ENCODE data around the gene SF3B3. TPM values are rescaled to one million over a fixed set of nuclear protein-coding genes. Genes with fewer than 3 reads are reported as not detected.

SF3B3 gene
- total RNA-seq, 1 experiment from 2014 or later = 475 TPM

GRCh38 chr16:70576431-70577255, 53.0 kb downstream of the SF3B3 start:
- H3K27me3 Mint-ChIP-seq (ENCODE audit: low read depth) = no peaks in the 10 kb centered on the region
- TF ChIP-seq ZNF423 (CRISPR knock-in tag; IDR thresholded peaks at IDR 0.05) (no peak), E2F4 (CRISPR knock-in tag; IDR thresholded peaks at IDR 0.05; ENCODE audit: borderline replicate concordance, low read depth) (no peak), ZNF671 (CRISPR knock-in tag; IDR thresholded peaks at IDR 0.05) (0 out of 2 replicates have a peak, but pooled peaks have one; percentile 18), ZNF532 (CRISPR knock-in tag; IDR thresholded peaks at IDR 0.05; ENCODE audit: borderline replicate concordance) (peak; percentile 4; the same call in 1 of the 2 replicates), KAT7 (CRISPR knock-in tag; IDR thresholded peaks at IDR 0.05; ENCODE audit: borderline replicate concordance) (no peak), PRRX2 (CRISPR knock-in tag; IDR thresholded peaks at IDR 0.05) (peak; percentile 35; the same call in 1 of the 2 replicates), SP1 (CRISPR knock-in tag; conservative IDR thresholded peaks at IDR 0.05) (0 out of 2 replicates have a peak, but pooled peaks have one; percentile 38)
- ATAC-seq (peak; percentile 13), DNase-seq (ENCODE audit: low spot score) (no peak)
- no peaks in the 10 kb centered on the region for H3K9me3 Mint-ChIP-seq
- POLR2A ChIA-PET = no interaction called here
- H3K27ac Mint-ChIP-seq = peak overlapping the region; percentile 78
- H3K36me3 Mint-ChIP-seq = peaks cover 28% of the 10 kb centered on the region
- H3K4me3 Mint-ChIP-seq = no peak overlapping the region
- peaks cover 14% of the 10 kb centered on the region for H3K4me1 Mint-ChIP-seq
- CTCF ChIA-PET = interaction anchor here (0.7 to 1.7 kb wide), 2 partner anchors 36 to 78 kb away, joined by 3 to 12 read pairs; no protein-coding TSS in a partner anchor

GRCh38 chr16:70577256-70577698, 53.7 kb downstream of the SF3B3 start:
- H3K9me3 Mint-ChIP-seq = no peaks in the 10 kb centered on the region
- H3K27ac Mint-ChIP-seq = 0 out of 2 replicates have a peak overlapping the region, but pooled peaks have one; percentile 78
- no peak for TF ChIP-seq GRHL2 (CRISPR knock-in tag; IDR thresholded peaks at IDR 0.05; ENCODE audit: insufficient replicate concordance, severe bottlenecking)
- no peak for TF ChIP-seq NR3C1 (CRISPR knock-in tag; conservative IDR thresholded peaks at IDR 0.05; ENCODE audit: low read depth)
- no peak for TF ChIP-seq IRF2 (CRISPR knock-in tag; IDR thresholded peaks at IDR 0.05; ENCODE audit: borderline replicate concordance, low read depth)
- no peak; the same call in 1 of the 2 replicates for TF ChIP-seq MXD4 (CRISPR knock-in tag; IDR thresholded peaks at IDR 0.05; ENCODE audit: borderline replicate concordance)
- no peak for TF ChIP-seq ATF1 (CRISPR knock-in tag; IDR thresholded peaks at IDR 0.05)
- no peak for TF ChIP-seq ZBTB43 (CRISPR knock-in tag; IDR thresholded peaks at IDR 0.05)
- no peak for TF ChIP-seq E2F4 (CRISPR knock-in tag; IDR thresholded peaks at IDR 0.05; ENCODE audit: borderline replicate concordance, low read depth)
- no peak for TF ChIP-seq AFF4 (CRISPR knock-in tag; IDR thresholded peaks at IDR 0.05; ENCODE audit: borderline replicate concordance)
- no peak for TF ChIP-seq MYBL2 (CRISPR knock-in tag; IDR thresholded peaks at IDR 0.05)
- TF ChIP-seq SOX15 (CRISPR knock-in tag; IDR thresholded peaks at IDR 0.05) = no peak
- no peak for TF ChIP-seq PREB (CRISPR knock-in tag; IDR thresholded peaks at IDR 0.05; ENCODE audit: borderline replicate concordance)
- no peak for TF ChIP-seq ELF4 (CRISPR knock-in tag; IDR thresholded peaks at IDR 0.05; ENCODE audit: low read depth)
- TF ChIP-seq GABPB1 (CRISPR knock-in tag; IDR thresholded peaks at IDR 0.05) = no peak
- TF ChIP-seq FOXK1 (CRISPR knock-in tag; IDR thresholded peaks at IDR 0.05) = no peak
- ATAC-seq = peak; percentile 10
- ChIA-PET CTCF (no interaction called here), POLR2A (no interaction called here)
- H3K4me1 Mint-ChIP-seq = peaks cover 14% of the 10 kb centered on the region
- H3K36me3 Mint-ChIP-seq = peaks cover 22% of the 10 kb centered on the region
- H3K27me3 Mint-ChIP-seq (ENCODE audit: low read depth) = no peaks in the 10 kb centered on the region
- DNase-seq (ENCODE audit: low spot score) = no peak
- no peak overlapping the region for H3K4me3 Mint-ChIP-seq
